ENCODE data around the gene SYT1. TPM values are rescaled to one million over a fixed set of nuclear protein-coding genes. Genes with fewer than 3 reads are reported as not detected.

The SYT1 gene
- total and polyA plus RNA-seq, 2 donors (not counting 1 experiment from before 2014, with no cell fraction given): 0.90 to 2.1 TPM

DNA sequence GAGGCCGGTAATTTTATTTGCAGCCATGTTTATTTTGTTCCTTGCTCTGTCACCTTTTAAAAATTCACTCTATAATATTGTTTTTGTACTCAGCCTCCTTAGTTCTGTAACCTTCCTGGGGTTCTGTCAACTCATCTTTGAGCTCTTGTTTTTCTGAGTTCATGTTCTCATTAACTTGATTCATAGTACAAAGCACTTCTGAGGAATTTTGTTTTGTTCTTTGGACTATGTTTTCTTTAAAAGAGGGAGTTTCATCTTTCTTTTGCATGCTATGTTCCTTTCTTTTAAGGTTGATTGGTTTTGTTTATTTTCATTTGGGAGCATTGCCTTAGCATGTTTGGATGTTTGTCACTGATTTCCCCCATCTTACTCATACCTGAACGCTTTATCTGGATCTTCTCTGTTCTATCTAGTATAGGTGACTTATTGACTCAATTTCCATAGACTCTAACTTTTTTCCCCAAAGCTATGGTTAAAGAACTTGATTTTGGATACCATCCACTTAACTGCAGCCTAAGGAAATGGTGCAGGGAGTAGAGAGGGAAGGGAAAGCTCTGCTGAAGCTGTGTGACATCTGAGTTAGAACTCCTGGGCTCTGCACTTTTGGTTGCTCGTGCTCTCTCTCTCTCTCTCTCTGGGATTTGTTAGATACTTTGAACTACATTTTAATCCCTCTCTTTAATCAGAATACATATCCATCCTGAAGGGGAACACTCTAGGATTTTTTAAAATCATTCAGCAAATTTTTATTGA, 557.7 kb downstream of the SYT1 start:
- Histone ChIP-seq H3K27me3 (ENCODE audit: control insufficient read depth, insufficient read depth, low read length) (no peaks in the 10 kb centered on the region), H3K4me1 (ENCODE audit: control insufficient read depth, extremely low read depth, insufficient read depth, low read length) (peaks cover 9% of the 10 kb centered on the region), H3K9ac (ENCODE audit: insufficient read depth, low read length) (no peak overlapping the region), H2AFZ (ENCODE audit: low read length) (no peak overlapping the region), H3K79me2 (ENCODE audit: control insufficient read depth, insufficient read depth, low read length) (no peaks in the 10 kb centered on the region), H3K36me3 (ENCODE audit: control insufficient read depth, insufficient read depth, low read length) (no peaks in the 10 kb centered on the region), H3K4me3 (replicated peaks in 1 of 4; ENCODE audit: control extremely low read depth in 1 of 4, insufficient read depth in 1 of 4, low read depth in 3 of 4, low read length in 4 of 4) (no peak overlapping the region), H3K9me3 (ENCODE audit: control insufficient read depth, insufficient read depth, low read depth, low read length) (no peaks in the 10 kb centered on the region), H3K4me2 (ENCODE audit: extremely low read depth, insufficient read depth, low read length) (no peak overlapping the region), H3K27ac (ENCODE audit: insufficient read depth, low read length) (no peak overlapping the region), H4K20me1 (ENCODE audit: control insufficient read depth, extremely low read depth, insufficient read depth, low read length) (no peaks in the 10 kb centered on the region)
- TF ChIP-seq EZH2 (IDR thresholded peaks at IDR 0.05; ENCODE audit: low read length, missing control alignments): no peak
- DNase-seq (ENCODE audit: low read depth in 2 of 2): peak; percentile 17 to 36

DNA sequence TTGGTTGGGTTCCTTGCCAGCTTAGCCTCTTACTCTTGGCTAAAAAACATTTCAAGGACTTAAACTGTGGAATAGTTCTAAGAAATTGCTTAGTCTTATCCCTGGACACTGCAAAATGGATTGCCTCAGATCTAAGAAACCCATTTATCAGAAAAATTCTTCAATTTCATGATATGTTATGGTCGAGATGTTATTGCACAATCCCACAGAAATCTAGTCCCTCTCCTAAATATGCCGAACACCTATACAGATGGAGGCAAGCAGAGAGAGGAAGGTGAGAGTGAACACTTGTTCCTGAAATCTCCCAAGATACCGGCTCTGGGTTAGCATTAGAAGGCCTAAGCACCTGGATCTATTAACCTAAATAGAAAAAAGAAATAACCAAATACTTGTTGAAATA, 559.0 kb downstream of the SYT1 start:
- TF ChIP-seq EZH2 (IDR thresholded peaks at IDR 0.05; ENCODE audit: low read length, missing control alignments): no peak
- TF ChIP-seq, protein P1, sequence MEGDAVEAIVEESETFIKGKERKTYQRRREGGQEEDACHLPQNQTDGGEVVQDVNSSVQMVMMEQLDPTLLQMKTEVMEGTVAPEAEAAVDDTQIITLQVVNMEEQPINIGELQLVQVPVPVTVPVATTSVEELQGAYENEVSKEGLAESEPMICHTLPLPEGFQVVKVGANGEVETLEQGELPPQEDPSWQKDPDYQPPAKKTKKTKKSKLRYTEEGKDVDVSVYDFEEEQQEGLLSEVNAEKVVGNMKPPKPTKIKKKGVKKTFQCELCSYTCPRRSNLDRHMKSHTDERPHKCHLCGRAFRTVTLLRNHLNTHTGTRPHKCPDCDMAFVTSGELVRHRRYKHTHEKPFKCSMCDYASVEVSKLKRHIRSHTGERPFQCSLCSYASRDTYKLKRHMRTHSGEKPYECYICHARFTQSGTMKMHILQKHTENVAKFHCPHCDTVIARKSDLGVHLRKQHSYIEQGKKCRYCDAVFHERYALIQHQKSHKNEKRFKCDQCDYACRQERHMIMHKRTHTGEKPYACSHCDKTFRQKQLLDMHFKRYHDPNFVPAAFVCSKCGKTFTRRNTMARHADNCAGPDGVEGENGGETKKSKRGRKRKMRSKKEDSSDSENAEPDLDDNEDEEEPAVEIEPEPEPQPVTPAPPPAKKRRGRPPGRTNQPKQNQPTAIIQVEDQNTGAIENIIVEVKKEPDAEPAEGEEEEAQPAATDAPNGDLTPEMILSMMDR (conservative IDR thresholded peaks at IDR 0.05 in 1 of 2, IDR thresholded peaks at IDR 0.05 in 1 of 2; ENCODE audit: low read depth in 1 of 2, low read length in 2 of 2): no peak
- H3K9ac ChIP-seq (ENCODE audit: insufficient read depth, low read length): no peak overlapping the region
- DNase-seq (ENCODE audit: low read depth in 2 of 2): no peak
- H3K9me3 ChIP-seq (ENCODE audit: control insufficient read depth, insufficient read depth, low read depth, low read length): no peaks in the 10 kb centered on the region
- H3K4me2 ChIP-seq (ENCODE audit: extremely low read depth, insufficient read depth, low read length): peak overlapping the region; percentile 54
- no peaks in the 10 kb centered on the region for H3K36me3 ChIP-seq (ENCODE audit: control insufficient read depth, insufficient read depth, low read length)
- no peaks in the 10 kb centered on the region for H4K20me1 ChIP-seq (ENCODE audit: control insufficient read depth, extremely low read depth, insufficient read depth, low read length)
- peaks cover 9% of the 10 kb centered on the region for H3K4me1 ChIP-seq (ENCODE audit: control insufficient read depth, extremely low read depth, insufficient read depth, low read length)
- H3K4me3 ChIP-seq (replicated peaks in 1 of 4; ENCODE audit: control extremely low read depth in 1 of 4, insufficient read depth in 1 of 4, low read depth in 3 of 4, low read length in 4 of 4): no peak overlapping the region
- H3K79me2 ChIP-seq (ENCODE audit: control insufficient read depth, insufficient read depth, low read length): no peaks in the 10 kb centered on the region
- H2AFZ ChIP-seq (ENCODE audit: low read length): no peak overlapping the region
- no peaks in the 10 kb centered on the region for H3K27me3 ChIP-seq (ENCODE audit: control insufficient read depth, insufficient read depth, low read length)
- H3K27ac ChIP-seq (ENCODE audit: insufficient read depth, low read length): peak overlapping the region; percentile 40

DNA sequence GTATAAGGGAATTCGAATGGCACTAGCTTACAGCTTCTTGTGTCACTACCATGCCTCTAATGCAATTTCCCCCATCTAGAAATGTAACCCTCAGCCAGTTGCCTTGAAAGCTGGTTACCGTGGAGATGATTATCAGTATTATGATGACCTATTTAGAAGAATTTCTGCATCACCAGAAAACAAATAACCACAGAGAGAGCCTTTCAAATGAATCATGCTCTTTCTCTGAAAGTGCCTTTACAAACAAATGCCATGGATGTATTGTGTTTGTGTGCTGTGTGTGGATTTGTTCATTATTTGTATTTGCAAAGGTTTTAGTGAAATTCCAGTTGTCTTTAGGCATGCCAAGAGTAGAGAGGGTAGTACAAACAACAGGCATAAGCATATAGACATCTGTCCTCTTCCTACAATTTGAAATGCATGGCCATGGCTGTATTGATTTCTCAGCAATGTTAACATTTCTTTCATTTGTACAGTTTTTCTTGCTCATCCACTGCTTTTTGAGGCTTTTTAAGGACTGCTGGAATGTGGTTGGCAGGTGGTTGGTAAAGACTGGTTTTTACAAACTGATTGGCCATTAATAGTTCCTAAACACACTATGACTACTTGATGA, 559.6 kb downstream of the SYT1 start:
- DNase-seq (ENCODE audit: low read depth in 2 of 2): peak; percentile 91 to 97
- peak overlapping the region; percentile 54 for H3K4me2 ChIP-seq (ENCODE audit: extremely low read depth, insufficient read depth, low read length)
- no peaks in the 10 kb centered on the region for H4K20me1 ChIP-seq (ENCODE audit: control insufficient read depth, extremely low read depth, insufficient read depth, low read length)
- no peaks in the 10 kb centered on the region for H3K27me3 ChIP-seq (ENCODE audit: control insufficient read depth, insufficient read depth, low read length)
- no peaks in the 10 kb centered on the region for H3K79me2 ChIP-seq (ENCODE audit: control insufficient read depth, insufficient read depth, low read length)
- peaks cover 9% of the 10 kb centered on the region for H3K4me1 ChIP-seq (ENCODE audit: control insufficient read depth, extremely low read depth, insufficient read depth, low read length)
- H2AFZ ChIP-seq (ENCODE audit: low read length): no peak overlapping the region
- H3K9ac ChIP-seq (ENCODE audit: insufficient read depth, low read length): no peak overlapping the region
- no peaks in the 10 kb centered on the region for H3K36me3 ChIP-seq (ENCODE audit: control insufficient read depth, insufficient read depth, low read length)
- peak overlapping the region; percentile 70 for H3K27ac ChIP-seq (ENCODE audit: insufficient read depth, low read length)
- H3K9me3 ChIP-seq (ENCODE audit: control insufficient read depth, insufficient read depth, low read depth, low read length): no peaks in the 10 kb centered on the region
- no peak for TF ChIP-seq EZH2 (IDR thresholded peaks at IDR 0.05; ENCODE audit: low read length, missing control alignments)
- TF ChIP-seq, protein P1 (conservative IDR thresholded peaks at IDR 0.05 in 1 of 2, IDR thresholded peaks at IDR 0.05 in 1 of 2; ENCODE audit: low read depth in 1 of 2, low read length in 2 of 2): no peak
- H3K4me3 ChIP-seq (replicated peaks in 1 of 4; ENCODE audit: control extremely low read depth in 1 of 4, insufficient read depth in 1 of 4, low read depth in 3 of 4, low read length in 4 of 4): no peak overlapping the region
